Endothelial cell of hepatic sinusoid (primary cell): ENCODE data around the gene NEUROG3.

Experiments used
- in situ Hi-C: cut with HindIII; loops from 2 replicates; pipeline ENCODE4 v1.10.0; 2017; ENCODE audit warnings: low sequenced_read_pairs

Gene NEUROG3

GRCh38 chr10:69573056-69573806 lies at the start of gene NEUROG3:
Gene NEUROG3, minus strand, starts transcription at chr10:69573422. Its CDS starts 379 bp downstream, at chr10:69573043.
- in situ Hi-C loops = no loop called here

GRCh38 chr10:69620625-69621024 lies 47.4 kb upstream of the NEUROG3 start:
- in situ Hi-C loops = no loop called here

- in situ Hi-C loops = no loop called here
Observed at GRCh38 chr10:69619626-69620025, 46.4 kb upstream of the NEUROG3 start.

GRCh38 chr10:69618746-69619145 lies 45.5 kb upstream of the NEUROG3 start:
- in situ Hi-C loops = no loop called here

- in situ Hi-C loops = no loop called here
Observed at GRCh38 chr10:69616358-69616757, 43.1 kb upstream of the NEUROG3 start.

GRCh38 chr10:69614130-69614529 lies 40.9 kb upstream of the NEUROG3 start:
- in situ Hi-C loops = no loop called here

- in situ Hi-C loops = no loop called here
Observed at GRCh38 chr10:69612760-69613159, 39.5 kb upstream of the NEUROG3 start.

- in situ Hi-C loops = no loop called here
Observed at GRCh38 chr10:69609077-69609476, 35.9 kb upstream of the NEUROG3 start.

- in situ Hi-C loops = no loop called here
Observed at GRCh38 chr10:69600761-69601330, 27.6 kb upstream of the NEUROG3 start.

GRCh38 chr10:69588358-69588757 lies 15.1 kb upstream of the NEUROG3 start:
- in situ Hi-C loops = no loop called here

GRCh38 chr10:69584624-69585023 lies 11.4 kb upstream of the NEUROG3 start:
- in situ Hi-C loops = no loop called here

GRCh38 chr10:69583106-69583505 lies 9.9 kb upstream of the NEUROG3 start:
- in situ Hi-C loops = no loop called here

- in situ Hi-C loops = no loop called here
Observed at GRCh38 chr10:69580435-69580834, 7.2 kb upstream of the NEUROG3 start.

GRCh38 chr10:69579464-69580060 lies 6.3 kb upstream of the NEUROG3 start:
- in situ Hi-C loops = no loop called here

- in situ Hi-C loops = no loop called here
Observed at GRCh38 chr10:69578508-69578991, 5.3 kb upstream of the NEUROG3 start.

GRCh38 chr10:69577268-69578232 lies 4.3 kb upstream of the NEUROG3 start:
- in situ Hi-C loops = no loop called here

- in situ Hi-C loops = no loop called here
Observed at GRCh38 chr10:69576334-69577011, 3.3 kb upstream of the NEUROG3 start.

GRCh38 chr10:69575164-69575722 lies 2.0 kb upstream of the NEUROG3 start:
- in situ Hi-C loops = no loop called here

- in situ Hi-C loops = no loop called here
Observed at GRCh38 chr10:69574571-69574978, 1.4 kb upstream of the NEUROG3 start.
